HepG2 (cell line): Measurements from ENCODE around the gene SRF. TPM values are rescaled to one million over a fixed set of nuclear protein-coding genes. Genes with fewer than 3 reads are reported as not detected.

Source experiments
- BRF2 ChIP-seq: sonication (generic); formaldehyde crosslinking; IDR thresholded peaks from 2 replicates; pipeline ENCODE4 v1.8.1; 2022; ENCODE audit warnings: mild to moderate bottlenecking, missing genetic modification reagents
- CCDC6 ChIP-seq: sonication (generic); formaldehyde crosslinking; IDR thresholded peaks from 2 replicates; pipeline ENCODE4 v1.8.1; 2022; ENCODE audit warnings: mild to moderate bottlenecking, missing genetic modification reagents, moderate library complexity
- ELF3 ChIP-seq: IDR thresholded peaks from 2 replicates; pipeline ENCODE4 v1.6.1; 2016; ENCODE audit warnings: missing genetic modification reagents, missing compliant biosample characterization
- HIC2 ChIP-seq: sonication (generic); formaldehyde crosslinking; IDR thresholded peaks from 2 replicates; pipeline ENCODE4 v1.9.0; 2022; ENCODE audit warnings: low read depth, missing genetic modification reagents
- JUND ChIP-seq: sonication (generic); formaldehyde crosslinking; IDR thresholded peaks from 2 replicates; pipeline ENCODE4 v1.8.0; 2022; ENCODE audit warnings: mild to moderate bottlenecking, missing genetic modification reagents
- MBNL3 ChIP-seq: fragments of 250-450 bp; sonication (Bioruptor Pico); conservative IDR thresholded peaks from 2 replicates; pipeline ENCODE4 v1.8.0; 2022; ENCODE audit warnings: mild to moderate bottlenecking, inconsistent platforms
- MLXIP ChIP-seq: sonication (generic); formaldehyde crosslinking; IDR thresholded peaks from 2 replicates; pipeline ENCODE4 v1.9.0; 2021; ENCODE audit warnings: missing genetic modification reagents, borderline replicate concordance
- NKX3-1 ChIP-seq: sonication (generic); formaldehyde crosslinking; IDR thresholded peaks from 2 replicates; pipeline ENCODE4 v1.5.0; 2020; ENCODE audit warnings: missing genetic modification reagents
- NR3C1 ChIP-seq: sonication (generic); formaldehyde crosslinking; IDR thresholded peaks from 2 replicates; pipeline ENCODE4 v1.4.0; 2020; ENCODE audit warnings: missing genetic modification reagents
- PAX8 ChIP-seq: sonication (generic); formaldehyde crosslinking; IDR thresholded peaks from 2 replicates; pipeline ENCODE4 v1.8.0; 2022; ENCODE audit warnings: mild to moderate bottlenecking, missing genetic modification reagents, borderline replicate concordance
- SMC3 ChIP-seq: IDR thresholded peaks from 2 replicates; pipeline ENCODE4 v1.6.1; 2011; ENCODE audit warnings: low read length, improper control_type of control experiment
- SNAPC5 ChIP-seq: sonication (generic); formaldehyde crosslinking; IDR thresholded peaks from 2 replicates; pipeline ENCODE4 v1.8.1; 2023; ENCODE audit warnings: mild to moderate bottlenecking, missing genetic modification reagents, borderline replicate concordance
- ZBTB7A ChIP-seq: sonication (generic); formaldehyde crosslinking; IDR thresholded peaks from 2 replicates; pipeline ENCODE4 v1.8.0; 2022; ENCODE audit warnings: mild to moderate bottlenecking, missing genetic modification reagents
- ZNF136 ChIP-seq: sonication (generic); formaldehyde crosslinking; IDR thresholded peaks from 2 replicates; pipeline ENCODE4 v1.8.1; 2022; ENCODE audit warnings: low read depth, mild to moderate bottlenecking, moderate library complexity, missing genetic modification reagents
- ZNF3 ChIP-seq: IDR thresholded peaks from 2 replicates; pipeline ENCODE4 v1.7.0; 2017; ENCODE audit warnings: inconsistent platforms
- ZNF574 ChIP-seq: sonication (generic); formaldehyde crosslinking; IDR thresholded peaks from 2 replicates; pipeline ENCODE4 v1.4.0; 2020; ENCODE audit warnings: missing genetic modification reagents
- ZNF891 ChIP-seq: sonication (generic); formaldehyde crosslinking; IDR thresholded peaks from 2 replicates; pipeline ENCODE4 v1.5.0; 2020; ENCODE audit warnings: mild to moderate bottlenecking, missing genetic modification reagents
- ZSCAN22 ChIP-seq: sonication (generic); formaldehyde crosslinking; IDR thresholded peaks from 2 replicates; pipeline ENCODE4 v1.4.0; 2020; ENCODE audit warnings: mild to moderate bottlenecking, missing genetic modification reagents
- polyA plus RNA-seq, 8 experiments: library from polyadenylated mRNA; depleted of rRNA in 3 of 8; stranded (reverse) in 7 of 8; unstranded in 1 of 8; fragments of >200 nt; fragmentation: Illumina TruSeq in 4 of 8; extraction: Trizol in 4 of 8; gene quantifications; 2 replicates each; pipeline versions ENCODE4 v1.2.1 to v1.2.3, GENCODE V29; 2011 to 2016; ENCODE audit warnings: low read depth in 4 of 8, missing spikeins in 1 of 8, mixed read lengths in 1 of 8; ENCODE audit not compliant: insufficient read depth in 1 of 8
- total RNA-seq, 5 experiments: library from RNA; depleted of rRNA; stranded (reverse); fragments of >200 nt; fragmentation: Illumina TruSeq; extraction: Trizol; gene quantifications; 2 replicates each; pipeline ENCODE4 v1.2.3, GENCODE V29; 2016; ENCODE audit warnings: low read depth in 1 of 5

The SRF gene
- total and polyA plus RNA-seq, 2 of the 13 experiments (the other 11 are each of a cell fraction or from before 2014, with no cell fraction given): 25.5 to 44.1 TPM

- peak; percentile 91; the same call in 1 of the 2 replicates for TF ChIP-seq ZNF136 (CRISPR knock-in tag)
- 0 out of 2 replicates have a peak, but pooled peaks have one; percentile 33 for TF ChIP-seq ZNF3 (CRISPR knock-in tag)
- no peak for TF ChIP-seq CCDC6 (CRISPR knock-in tag)
- peak; percentile 40; the same call in 1 of the 2 replicates for TF ChIP-seq BRF2
- 0 out of 2 replicates have a peak, but pooled peaks have one; percentile 39 for TF ChIP-seq NKX3-1
- TF ChIP-seq SNAPC5 (CRISPR knock-in tag): peak; percentile 82; the same call in 1 of the 2 replicates
- TF ChIP-seq ZNF574 (CRISPR knock-in tag): peak; percentile 81
- no peak for TF ChIP-seq MLXIP
- no peak for TF ChIP-seq SMC3
- TF ChIP-seq MBNL3 (CRISPR knock-in tag): no peak
- no peak; the same call in 1 of the 2 replicates for TF ChIP-seq ZNF891
- TF ChIP-seq JUND (CRISPR knock-in tag): no peak
- no peak for TF ChIP-seq NR3C1
- peak; percentile 43; the same call in 1 of the 2 replicates for TF ChIP-seq PAX8 (CRISPR knock-in tag)
- peak; percentile 24; the same call in 1 of the 2 replicates for TF ChIP-seq HIC2 (CRISPR knock-in tag)
- TF ChIP-seq ZSCAN22 (CRISPR knock-in tag): no peak
- peak; percentile 39; the same call in 1 of the 2 replicates for TF ChIP-seq ELF3 (CRISPR knock-in tag)
- peak; percentile 91 for TF ChIP-seq ZBTB7A (CRISPR knock-in tag)
Measured at GRCh38 chr6:43170931-43171706, at the start of gene SRF (continued).
